GM18861 (cell line): Measurements from ENCODE around the gene ATXN7L1.
A peak's percentile ranks its signal among the peaks of the same experiment; 100 is the strongest.

Experiments used
- ATAC-seq: cut with Tn5 transposase; IDR thresholded peaks from one replicate; pipeline ENCODE4 v1.9.1; 2021; ENCODE audit not compliant: unreplicated experiment

ATXN7L1 gene

GRCh38 chr7:105594034-105594433, 282.4 kb downstream of the ATXN7L1 start:
- ATAC-seq, result no peak

- no peak for ATAC-seq
Measured at GRCh38 chr7:105591522-105591921, 284.9 kb downstream of the ATXN7L1 start.

GRCh38 chr7:105590793-105591192, 285.6 kb downstream of the ATXN7L1 start:
- ATAC-seq, result no peak

- peak; percentile 85 for ATAC-seq
Measured at GRCh38 chr7:105589356-105590077, 286.9 kb downstream of the ATXN7L1 start.

GRCh38 chr7:105587909-105588635, 288.3 kb downstream of the ATXN7L1 start:
- no peak for ATAC-seq

- ATAC-seq, result peak; percentile 32
Measured at GRCh38 chr7:105585850-105586500, 290.4 kb downstream of the ATXN7L1 start.

GRCh38 chr7:105584165-105584564, 292.2 kb downstream of the ATXN7L1 start:
- ATAC-seq, result no peak

GRCh38 chr7:105583061-105583460, 293.3 kb downstream of the ATXN7L1 start:
- no peak for ATAC-seq

- ATAC-seq, result peak; percentile 75
Measured at GRCh38 chr7:105581066-105581811, 295.2 kb downstream of the ATXN7L1 start, which contains the start of gene EFCAB10. Gene EFCAB10 (minus strand): TSS chr7:105581493. CDS start chr7:105581463, 30 bp downstream.

- no peak for ATAC-seq
Measured at GRCh38 chr7:105580022-105580740, 296.2 kb downstream of the ATXN7L1 start.

- no peak for ATAC-seq
Measured at GRCh38 chr7:105578496-105578895, 297.9 kb downstream of the ATXN7L1 start.

GRCh38 chr7:105577251-105577650, 299.1 kb downstream of the ATXN7L1 start:
- ATAC-seq, result no peak

- ATAC-seq, result no peak
Measured at GRCh38 chr7:105571891-105572290, 304.5 kb downstream of the ATXN7L1 start.

- no peak for ATAC-seq
Measured at GRCh38 chr7:105567821-105568220, 308.6 kb downstream of the ATXN7L1 start.

GRCh38 chr7:105567024-105567423, 309.4 kb downstream of the ATXN7L1 start:
- no peak for ATAC-seq

GRCh38 chr7:105565190-105565589, 311.2 kb downstream of the ATXN7L1 start:
- ATAC-seq, result no peak

GRCh38 chr7:105559926-105560325, 316.5 kb downstream of the ATXN7L1 start:
- no peak for ATAC-seq
